Sigmoid colon (tissue), 7 donors: Measurements from ENCODE around the gene RP2. TPM values are rescaled to one million over a fixed set of nuclear protein-coding genes. Genes with fewer than 3 reads are reported as not detected.

ENCODE experiments used
- DNase-seq: peaks from one replicate; pipeline ENCODE4 v3.0.0-alpha.2; 2019
- H3K27ac ChIP-seq, 4 donors: fragments of 200-600 bp; sonication (generic); one replicate each; pipeline ENCODE4 v1.5.1; 2016 to 2019; ENCODE audit warnings: mild to moderate bottlenecking in 1 of 4
- H3K27me3 ChIP-seq, 3 donors: fragments of 200-600 bp; sonication (generic); one replicate each; pipeline ENCODE4 v1.5.1; 2019; ENCODE audit warnings: mild to moderate bottlenecking in 1 of 3
- H3K36me3 ChIP-seq, 4 donors: fragments of 200-600 bp; sonication (generic); one replicate each; pipeline ENCODE4 v1.5.1; 2016 to 2019
- H3K4me1 ChIP-seq, 4 donors: fragments of 200-600 bp; sonication (generic); one replicate each; pipeline ENCODE4 v1.5.1; 2017 to 2019
- H3K4me3 ChIP-seq, 4 donors: fragments of 200-600 bp; sonication (generic); one replicate each; pipeline ENCODE4 v1.5.1; 2017 to 2019; ENCODE audit warnings: mild to moderate bottlenecking in 2 of 4, moderate library complexity in 1 of 4
- H3K9me3 ChIP-seq, 4 donors: fragments of 200-600 bp in 3 of 4; sonication (generic) in 3 of 4; one replicate each; pipeline versions ENCODE4 v1.5.1 to v1.6.1; 2013 to 2019
- EP300 ChIP-seq, 4 donors: sonication (generic); formaldehyde crosslinking; IDR thresholded peaks; one replicate each; pipeline ENCODE4 v1.6.1; 2017; ENCODE audit warnings: antibody characterized with exemption in 4 of 4
- POLR2A ChIP-seq, 2 donors: fragments of 450-650 bp; IDR thresholded peaks; one replicate each; pipeline ENCODE4 v1.6.1; 2016; ENCODE audit warnings: antibody characterized with exemption in 2 of 2, mild to moderate bottlenecking in 2 of 2, moderate library complexity in 2 of 2
- POLR2AphosphoS5 ChIP-seq, 4 donors: sonication (generic); formaldehyde crosslinking; IDR thresholded peaks; one replicate each; pipeline ENCODE4 v1.6.1; 2017; ENCODE audit warnings: antibody characterized with exemption in 4 of 4
- WGBS, 2 donors: extraction: QIAGEN DNeasy Blood & Tissue Kit; methylation state at CpG; one replicate each; pipeline ENCODE4 v1.1.7; 2013; 5-methylcytosine and 5-hydroxymethylcytosine counted together
- intact Hi-C: fragments of 100-400 bp; cut with DNase I; formaldehyde crosslinking; loops from one replicate; pipeline ENCODE4 v1.15.1; 2023
- polyA plus RNA-seq, 3 donors: library from polyadenylated mRNA; stranded (reverse); fragments of 200-250 nt; gene quantifications; one replicate each; pipeline ENCODE4 v1.2.3, GENCODE V29; 2013
- total RNA-seq, 4 donors: library from RNA; depleted of rRNA; stranded (reverse); fragments of >200 nt; gene quantifications; one replicate each; pipeline ENCODE4 v1.1.0, GENCODE V29; 2016
- TF ChIP-seq, protein P1 (sequence below), 4 experiments: fragments of 450-650 bp in 3 of 4; fragments of 200-600 bp in 1 of 4; IDR thresholded peaks; one replicate each; pipeline ENCODE4 v1.5.1; 2016 to 2019; ENCODE audit warnings: antibody characterized with exemption in 4 of 4, mild to moderate bottlenecking in 3 of 4, moderate library complexity in 2 of 4
- donor health status: healthy with polysubstance abuse.
- donor health status: Bipolar disorder and iron deficiency.
- donor health status: healthy.

The RP2 gene
- total RNA-seq: 10 to 100 TPM in 2 of 4 donors, 1 to 10 TPM in 2; 8.0 to 11.9 (median 9.8) TPM
- 10 to 100 TPM in 2 of 3 donors, 1 to 10 TPM in 1; 8.7 to 20.1 (median 10.2) TPM for polyA plus RNA-seq

DNA sequence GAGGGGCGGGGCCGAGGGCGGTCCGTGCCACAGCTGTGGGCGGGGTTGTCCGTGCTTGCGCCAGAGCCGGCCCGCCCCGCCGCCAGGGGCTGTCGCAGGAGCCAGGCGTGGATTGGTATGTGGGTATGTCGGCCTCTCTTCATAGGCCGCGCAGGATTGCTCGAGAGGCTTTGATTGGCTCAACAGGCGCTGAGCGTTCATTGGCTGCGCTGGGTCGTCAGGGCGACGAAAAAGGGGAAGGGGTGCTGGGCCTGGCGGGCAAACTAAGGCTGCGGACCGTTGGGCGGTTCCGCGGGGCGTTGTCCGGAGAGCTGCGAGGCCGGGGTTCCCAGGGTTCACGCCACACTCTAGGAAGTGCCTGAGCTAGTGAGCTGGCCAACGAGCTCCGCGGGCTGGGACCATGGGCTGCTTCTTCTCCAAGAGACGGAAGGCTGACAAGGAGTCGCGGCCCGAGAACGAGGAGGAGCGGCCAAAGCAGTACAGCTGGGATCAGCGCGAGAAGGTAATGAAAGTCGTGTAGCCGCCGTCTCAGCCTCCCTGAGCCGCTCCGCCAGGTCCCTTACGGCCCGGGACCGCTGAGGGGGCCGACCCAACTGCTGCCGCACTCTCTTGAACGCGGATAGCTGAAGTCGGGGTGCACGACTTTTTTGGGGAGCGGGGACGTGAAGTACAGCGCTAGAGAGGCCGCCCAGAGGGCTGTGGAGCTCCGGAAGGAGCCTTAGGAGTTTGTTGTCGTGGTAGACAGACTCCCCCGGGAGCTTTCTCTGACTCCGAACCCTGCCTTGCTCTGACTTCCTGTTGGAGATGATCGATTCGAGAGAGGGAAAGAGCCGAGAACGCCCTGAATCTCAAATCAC lies at the start of gene RP2:
Gene RP2 (plus strand): TSS at position 343 of the 857 bp plus-strand sequence. CDS start 58 bp downstream, at position 401.
- Histone ChIP-seq H3K4me1 (peaks cover 0 to 33% (median 16%) of the 10 kb centered on the region in 4 donors), H3K9me3 (no peaks in the 10 kb centered on the region), H3K4me3 (peak within 1 kb of the TSS; percentile 55 to 69 (median 68)), H3K27ac (peak within 1 kb of the TSS; percentile 86 to 92 (median 87)), H3K36me3 (no peaks in the 10 kb centered on the region), H3K27me3 (no peaks in the 10 kb centered on the region)
- peak; percentile 81 to 82 for TF ChIP-seq POLR2A (IDR thresholded peaks at IDR 0.05)
- TF ChIP-seq EP300 (IDR thresholded peaks at IDR 0.05): no peak
- peak; percentile 81 to 97 (median 91) for TF ChIP-seq POLR2AphosphoS5 (IDR thresholded peaks at IDR 0.05)
- TF ChIP-seq, protein P1, sequence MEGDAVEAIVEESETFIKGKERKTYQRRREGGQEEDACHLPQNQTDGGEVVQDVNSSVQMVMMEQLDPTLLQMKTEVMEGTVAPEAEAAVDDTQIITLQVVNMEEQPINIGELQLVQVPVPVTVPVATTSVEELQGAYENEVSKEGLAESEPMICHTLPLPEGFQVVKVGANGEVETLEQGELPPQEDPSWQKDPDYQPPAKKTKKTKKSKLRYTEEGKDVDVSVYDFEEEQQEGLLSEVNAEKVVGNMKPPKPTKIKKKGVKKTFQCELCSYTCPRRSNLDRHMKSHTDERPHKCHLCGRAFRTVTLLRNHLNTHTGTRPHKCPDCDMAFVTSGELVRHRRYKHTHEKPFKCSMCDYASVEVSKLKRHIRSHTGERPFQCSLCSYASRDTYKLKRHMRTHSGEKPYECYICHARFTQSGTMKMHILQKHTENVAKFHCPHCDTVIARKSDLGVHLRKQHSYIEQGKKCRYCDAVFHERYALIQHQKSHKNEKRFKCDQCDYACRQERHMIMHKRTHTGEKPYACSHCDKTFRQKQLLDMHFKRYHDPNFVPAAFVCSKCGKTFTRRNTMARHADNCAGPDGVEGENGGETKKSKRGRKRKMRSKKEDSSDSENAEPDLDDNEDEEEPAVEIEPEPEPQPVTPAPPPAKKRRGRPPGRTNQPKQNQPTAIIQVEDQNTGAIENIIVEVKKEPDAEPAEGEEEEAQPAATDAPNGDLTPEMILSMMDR (IDR thresholded peaks at IDR 0.05): no peak
- DNase-seq: peak; percentile 96
- 0% methylated on average over 71 of the region's 71 CpGs for WGBS, 2 donors
- intact Hi-C loops: loop anchor here (10.0 kb wide), 1 partner anchor 82 kb away; the partner anchor contains the start of gene SLC9A7

DNA sequence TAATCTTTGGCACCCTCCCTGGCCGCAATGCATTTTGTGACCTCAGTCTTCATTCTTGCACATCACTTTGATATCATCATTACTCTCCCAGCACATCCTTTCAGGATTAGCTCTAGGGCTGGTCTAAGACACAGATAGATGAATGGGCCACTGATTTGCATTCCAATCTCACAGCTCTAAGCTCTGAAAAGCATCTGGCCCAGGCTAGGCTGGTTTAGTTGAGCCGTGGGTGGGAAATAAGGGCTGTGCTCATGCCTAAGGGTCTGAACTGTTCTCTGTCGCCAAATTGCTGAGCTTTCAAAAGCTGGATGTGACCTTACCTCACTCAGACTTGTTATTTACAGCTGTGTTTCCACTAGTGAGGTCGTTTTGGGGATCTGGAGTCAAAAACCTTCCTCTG lies 47.9 kb upstream of the RP2 start:
- no peaks in the 10 kb centered on the region for H3K36me3 ChIP-seq
- intact Hi-C loops: no loop called here
- TF ChIP-seq POLR2A (IDR thresholded peaks at IDR 0.05): no peak
- TF ChIP-seq, protein P1 (IDR thresholded peaks at IDR 0.05): no peak
- no peak for TF ChIP-seq POLR2AphosphoS5 (IDR thresholded peaks at IDR 0.05)
- no peak for TF ChIP-seq EP300 (IDR thresholded peaks at IDR 0.05)
- peaks cover 0 to 2% (median 0%) of the 10 kb centered on the region in 4 donors for H3K4me1 ChIP-seq
- no peaks in the 10 kb centered on the region for H3K27me3 ChIP-seq
- WGBS, 2 donors: 61 to 65% methylated on average over 4 of the region's 4 CpGs
- H3K4me3 ChIP-seq: no peak overlapping the region
- H3K9me3 ChIP-seq: no peaks in the 10 kb centered on the region
- no peak for DNase-seq
- H3K27ac ChIP-seq: no peak overlapping the region

DNA sequence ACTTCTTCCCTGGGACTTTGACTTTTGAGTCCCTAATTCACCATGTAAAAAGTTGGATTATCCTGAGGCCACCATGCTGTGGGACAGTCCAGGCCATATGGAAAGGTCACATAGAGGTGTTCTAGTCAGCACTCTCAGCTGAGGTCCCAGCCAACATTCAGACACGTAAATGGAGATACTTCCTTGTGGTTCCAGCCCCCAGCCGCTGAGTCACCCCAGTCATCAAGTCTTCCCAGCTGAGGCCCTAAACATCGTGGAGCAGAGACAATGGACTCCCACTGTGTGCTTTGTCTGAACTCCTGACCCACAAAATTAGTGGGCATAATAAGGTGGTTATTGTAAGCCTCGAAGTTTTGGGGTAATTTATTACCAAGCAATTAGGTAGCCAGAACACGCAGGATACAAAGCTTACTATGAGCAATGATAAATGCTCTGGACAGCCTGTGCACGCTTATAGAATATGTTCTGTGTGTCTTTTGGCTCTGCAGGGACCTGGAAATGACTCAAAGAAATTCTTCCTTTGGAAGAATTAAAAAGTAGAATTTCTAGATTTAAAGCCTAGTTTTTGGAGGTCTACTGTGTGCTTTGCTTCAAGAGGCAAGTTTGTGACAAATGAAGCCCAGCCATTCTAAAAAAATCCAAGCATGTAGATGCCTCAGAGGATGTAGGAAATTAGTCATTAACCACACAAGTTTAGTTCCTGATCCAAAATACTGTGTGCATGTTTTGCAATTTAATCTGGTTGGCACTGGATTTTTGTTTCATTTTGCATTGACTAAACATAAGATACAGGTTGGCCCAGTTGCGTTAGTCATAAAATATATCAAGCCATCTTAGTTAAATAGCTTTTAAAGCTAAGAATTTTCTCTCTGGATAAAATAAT lies 44.7 kb upstream of the RP2 start:
- intact Hi-C loops: loop anchor here (5.0 kb wide), 1 partner anchor 35 kb away; the partner anchor contains the start of gene SLC9A7
- no peak overlapping the region for H3K27ac ChIP-seq

DNA sequence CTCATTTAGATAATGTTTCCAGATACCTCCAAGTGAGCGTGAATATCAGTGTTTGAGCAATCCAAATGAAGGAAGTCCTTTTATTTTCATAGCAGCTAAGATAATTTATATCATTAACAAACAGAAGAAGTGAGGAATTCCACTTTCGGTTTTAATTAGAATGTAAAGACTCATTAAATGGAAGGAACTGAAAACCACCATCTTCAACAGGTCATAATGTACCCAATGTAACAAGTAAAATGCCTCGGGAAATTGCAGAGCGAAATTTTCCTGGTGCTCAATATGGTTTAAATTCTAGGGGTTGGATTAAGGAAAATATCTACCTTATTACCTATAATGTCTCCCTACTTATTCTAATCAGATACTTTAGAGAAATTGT lies 44.0 kb upstream of the RP2 start:
- intact Hi-C loops: loop anchor here (5.0 kb wide), 1 partner anchor 35 kb away; the partner anchor contains the start of gene SLC9A7
- no peaks in the 10 kb centered on the region for H3K36me3 ChIP-seq
- H3K4me1 ChIP-seq: peaks cover 0 to 2% (median 0%) of the 10 kb centered on the region in 4 donors
- DNase-seq: no peak
- no peaks in the 10 kb centered on the region for H3K27me3 ChIP-seq
- H3K27ac ChIP-seq: no peak overlapping the region
- no peak overlapping the region for H3K4me3 ChIP-seq
- WGBS, 2 donors: 42 to 44% methylated on average over 4 of the region's 4 CpGs
- TF ChIP-seq POLR2AphosphoS5 (IDR thresholded peaks at IDR 0.05) (no peak), POLR2A (IDR thresholded peaks at IDR 0.05) (no peak), EP300 (IDR thresholded peaks at IDR 0.05) (no peak)
- TF ChIP-seq, protein P1 (IDR thresholded peaks at IDR 0.05): no peak
- H3K9me3 ChIP-seq: no peaks in the 10 kb centered on the region

More for the DNA sequence above, 44.7 kb upstream of the RP2 start:
- TF ChIP-seq POLR2AphosphoS5 (IDR thresholded peaks at IDR 0.05) (no peak), EP300 (IDR thresholded peaks at IDR 0.05) (no peak), POLR2A (IDR thresholded peaks at IDR 0.05) (no peak)
- TF ChIP-seq, protein P1 (IDR thresholded peaks at IDR 0.05): no peak
- 31 to 46% methylated on average over 7 of the region's 7 CpGs for WGBS, 2 donors
- Histone ChIP-seq H3K4me3 (no peak overlapping the region), H3K4me1 (peaks cover 0 to 2% (median 0%) of the 10 kb centered on the region in 4 donors), H3K9me3 (no peaks in the 10 kb centered on the region), H3K27me3 (no peaks in the 10 kb centered on the region), H3K36me3 (no peaks in the 10 kb centered on the region)
- DNase-seq: no peak
